Keratinocyte (primary cell): ENCODE results near the gene STK16.

Experiments
- CTCF ChIP-seq, 3 experiments: IDR thresholded peaks in 1 of 3; conservative IDR thresholded peaks in 1 of 3; optimal IDR thresholded peaks in 1 of 3; 2 replicates in 2 of 3; 3 replicates in 1 of 3; pipeline versions ENCODE3 to v1.5.1; 2011; ENCODE audit warnings: low read length in 3 of 3, mild to moderate bottlenecking in 3 of 3, moderate library complexity in 2 of 3, control low read depth in 1 of 3, inconsistent platforms in 1 of 3; ENCODE audit not compliant: insufficient read depth in 2 of 3; ENCODE audit errors: extremely low read depth in 1 of 3
- EZH2 ChIP-seq: IDR thresholded peaks from one replicate; pipeline ENCODE4 v1.6.1; 2012; ENCODE audit warnings: inconsistent platforms, mild to moderate bottlenecking, low read length, moderate library complexity

DNA sequence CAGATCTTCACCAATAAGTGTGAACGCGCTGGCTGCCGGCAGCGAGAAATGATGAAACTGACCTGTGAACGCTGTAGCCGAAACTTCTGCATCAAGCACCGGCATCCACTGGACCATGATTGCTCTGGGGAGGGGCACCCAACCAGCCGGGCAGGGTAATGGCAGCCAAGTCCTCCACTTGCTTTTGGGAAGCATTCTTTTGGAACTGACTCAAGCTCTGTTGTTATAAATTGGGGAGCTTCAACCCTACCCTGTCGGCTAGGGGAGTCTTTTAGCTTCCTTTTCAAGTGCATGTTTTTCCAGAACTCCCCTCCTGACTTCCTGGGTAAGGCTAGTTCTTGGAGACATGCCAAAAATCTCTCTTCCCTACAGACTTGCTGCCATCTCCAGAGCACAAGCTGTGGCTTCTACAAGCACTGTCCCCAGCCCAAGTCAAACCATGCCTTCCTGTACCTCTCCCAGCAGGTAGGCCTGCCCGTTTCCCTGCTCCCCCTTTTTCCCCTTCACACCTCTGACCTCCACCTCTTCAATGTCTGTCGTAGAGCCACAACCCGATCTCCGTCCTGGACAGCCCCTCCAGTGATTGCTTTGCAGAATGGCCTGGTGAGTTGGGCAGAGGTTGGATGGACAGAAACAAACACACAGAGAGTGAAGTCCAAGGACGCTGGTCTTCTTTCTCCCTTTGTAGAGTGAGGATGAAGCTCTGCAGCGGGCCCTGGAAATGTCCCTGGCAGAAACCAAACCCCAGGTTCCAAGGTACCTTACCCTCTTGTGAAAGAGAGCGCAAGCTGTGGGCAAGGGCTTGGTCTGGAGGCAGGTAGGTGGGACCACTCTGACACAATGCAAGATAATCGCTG lies 37.2 kb upstream of the STK16 start:
- TF ChIP-seq CTCF (optimal IDR thresholded peaks at IDR 0.05 in 1 of 3, IDR thresholded peaks at IDR 0.05 in 1 of 3, conservative IDR thresholded peaks at IDR 0.05 in 1 of 3; ENCODE audit: extremely low read depth in 1 of 3, insufficient read depth in 2 of 3, low read length in 3 of 3) (no peak), EZH2 (no peak)
